Panc1 (cell line): ENCODE results near the gene SCAP. TPM values are rescaled to one million over a fixed set of nuclear protein-coding genes. Genes with fewer than 3 reads are reported as not detected.
A peak's percentile ranks its signal among the peaks of the same experiment; 100 is the strongest.

Source experiments
- ATAC-seq: fragments of 200-7000 bp; cut with Tn5 transposase; 2 replicates; pipeline ENCODE4 v1.9.1; 2020; ENCODE audit warnings: mild to moderate bottlenecking, moderate library complexity
- BruUV-seq: library from RNA; stranded (reverse); fragments of 400-500 nt; replicated peaks from 2 replicates; lab custom pipeline; 2021; lab: Mats Ljungman, UMichigan
- CTCF ChIA-PET: fragments of 300-600 bp; sonication (Branson Sonifier 250); formaldehyde crosslinking; loops from one replicate; lab custom pipeline; 2022; ENCODE audit warnings: antibody characterized with exemption; lab: Charles Lee
- POLR2A ChIA-PET: fragments of 300-600 bp; sonication (Branson Sonifier 250); formaldehyde crosslinking; loops from one replicate; lab custom pipeline; 2022; ENCODE audit warnings: antibody characterized with exemption; lab: Charles Lee
- DNase-seq: peaks from one replicate; pipeline ENCODE4 v3.0.0-alpha.2; 2010; ENCODE audit warnings: low read depth, low spot score
- H3K27ac ChIP-seq: 2 replicates; pipeline ENCODE4 v1.5.1; 2011; ENCODE audit warnings: mild to moderate bottlenecking, low read length, inconsistent platforms
- H3K27me3 ChIP-seq: fragments of 200-500 bp; sonication (Bioruptor generic); 2 replicates; pipeline ENCODE4 v1.6.0; 2014; ENCODE audit warnings: low read length, inconsistent platforms; ENCODE audit not compliant: control insufficient read depth, insufficient read depth
- H3K36me3 ChIP-seq: fragments of 200-500 bp; sonication (Bioruptor generic); 2 replicates; pipeline ENCODE4 v1.5.1; 2014; ENCODE audit warnings: inconsistent platforms, mild to moderate bottlenecking, low read length, moderate library complexity; ENCODE audit not compliant: control insufficient read depth, insufficient read depth
- H3K4me1 ChIP-seq: 2 replicates; pipeline ENCODE4 v1.5.1; 2011; ENCODE audit warnings: inconsistent platforms, mild to moderate bottlenecking, low read length, moderate library complexity; ENCODE audit not compliant: control insufficient read depth, insufficient read depth
- H3K4me3 ChIP-seq, 2 experiments: 2 replicates each; pipeline ENCODE4 v1.5.1; 2011 to 2012; ENCODE audit warnings: low read depth in 2 of 2, low read length in 2 of 2, mild to moderate bottlenecking in 2 of 2, inconsistent platforms in 1 of 2, moderate library complexity in 1 of 2
- H3K9me3 ChIP-seq: fragments of 200-500 bp; sonication (Bioruptor generic); 2 replicates; pipeline ENCODE4 v1.5.1; 2014; ENCODE audit warnings: low read depth, mild to moderate bottlenecking, inconsistent platforms, low read length, moderate library complexity; ENCODE audit not compliant: control insufficient read depth, insufficient read depth
- CTCF ChIP-seq: fragments of 450-650 bp; IDR thresholded peaks from 2 replicates; pipeline ENCODE4 v1.5.1; 2017; ENCODE audit warnings: mild to moderate bottlenecking
- POLR2AphosphoS5 ChIP-seq: IDR thresholded peaks from 2 replicates; pipeline ENCODE4 v1.6.1; 2012; ENCODE audit warnings: mild to moderate bottlenecking, low read depth, low read length, moderate library complexity
- REST ChIP-seq, 2 experiments: IDR thresholded peaks; 2 replicates each; pipeline ENCODE4 v1.6.1; 2011 to 2012; ENCODE audit warnings: low read depth in 2 of 2, control low read depth in 1 of 2, low read length in 1 of 2, mild to moderate bottlenecking in 1 of 2, moderate library complexity in 1 of 2; ENCODE audit not compliant: insufficient read depth in 1 of 2
- SIN3A ChIP-seq: IDR thresholded peaks from 2 replicates; pipeline ENCODE4 v1.6.1; 2012; ENCODE audit warnings: low read depth, mild to moderate bottlenecking, low read length, moderate library complexity, borderline replicate concordance; ENCODE audit not compliant: insufficient read depth
- TCF7L2 ChIP-seq: IDR thresholded peaks from 2 replicates; pipeline ENCODE4 v1.6.1; 2011; ENCODE audit warnings: mild to moderate bottlenecking, low read depth, low read length, inconsistent platforms
- in situ Hi-C: cut with HindIII; loops from 2 replicates; pipeline ENCODE4 v1.10.0; 2016; ENCODE audit warnings: low sequenced_read_pairs, low pct_unique_long_range_greater_than_20kb
- intact Hi-C: fragments of 100-400 bp; cut with micrococcal nuclease; formaldehyde crosslinking; loops from one replicate; pipeline ENCODE4 v1.10.0; 2022; ENCODE audit not compliant: unreplicated experiment
- total RNA-seq: library from RNA; stranded (reverse); gene quantifications from one replicate; pipeline ENCODE4 v1.2.1, GENCODE V29; 2021; ENCODE audit not compliant: unreplicated experiment

Gene SCAP
- total RNA-seq, 1 experiment from 2014 or later, result 49.7 TPM

- intact Hi-C loops, result loop anchor here (10.0 kb wide), 1 partner anchor 55 kb away; no protein-coding TSS in a partner anchor
- H3K9me3 ChIP-seq, result no peaks in the 10 kb centered on the region
- CTCF ChIA-PET, result no interaction called here
- no peak for DNase-seq
- ATAC-seq, result no peak
- no peak overlapping the region for H3K4me3 ChIP-seq
- no peaks in the 10 kb centered on the region for H3K27me3 ChIP-seq
- BruUV-seq, result no TSS peak
- POLR2A ChIA-PET, result no interaction called here
- no peak overlapping the region for H3K27ac ChIP-seq
- in situ Hi-C loops, result no loop called here
- TF ChIP-seq POLR2AphosphoS5, result no peak
- TF ChIP-seq SIN3A, result no peak
- no peak for TF ChIP-seq TCF7L2
- TF ChIP-seq CTCF, result no peak
- no peak for TF ChIP-seq REST (IDR thresholded peaks at IDR 0.05; ENCODE audit: insufficient read depth in 1 of 2, low read depth in 2 of 2, low read length in 1 of 2)
- H3K4me1 ChIP-seq, result no peaks in the 10 kb centered on the region; the same call in 1 of the 2 replicates
- no peaks in the 10 kb centered on the region; the same call in 1 of the 2 replicates for H3K36me3 ChIP-seq
Observed at GRCh38 chr3:47479826-47480160, 4.1 kb upstream of the SCAP start.

- POLR2A ChIA-PET, result no interaction called here
Observed at GRCh38 chr3:47478022-47478421, 2.3 kb upstream of the SCAP start.

GRCh38 chr3:47476644-47477199, 981 bp upstream of the SCAP start:
- H3K4me3 ChIP-seq, result peak overlapping the region; percentile 62 to 95
- POLR2A ChIA-PET, result no interaction called here
- no peaks in the 10 kb centered on the region; the same call in 1 of the 2 replicates for H3K4me1 ChIP-seq
- no peak for TF ChIP-seq POLR2AphosphoS5
- TF ChIP-seq TCF7L2, result no peak
- no peak for TF ChIP-seq CTCF
- no peak for TF ChIP-seq REST (IDR thresholded peaks at IDR 0.05; ENCODE audit: insufficient read depth in 1 of 2, low read depth in 2 of 2, low read length in 1 of 2)
- no peak for TF ChIP-seq SIN3A
- CTCF ChIA-PET, result no interaction called here
- H3K36me3 ChIP-seq, result no peaks in the 10 kb centered on the region; the same call in 1 of the 2 replicates
- no TSS peak for BruUV-seq
- ATAC-seq (no peak), DNase-seq (no peak)
- no peaks in the 10 kb centered on the region for H3K9me3 ChIP-seq
- intact Hi-C loops (loop anchor here (10.0 kb wide), 1 partner anchor 52 kb away; no protein-coding TSS in a partner anchor), in situ Hi-C loops (no loop called here)
- no peaks in the 10 kb centered on the region for H3K27me3 ChIP-seq
- H3K27ac ChIP-seq, result peak overlapping the region; percentile 81

More at GRCh38 chr3:47478022-47478421, 2.3 kb upstream of the SCAP start:
- Histone ChIP-seq H3K27me3 (no peaks in the 10 kb centered on the region), H3K9me3 (no peaks in the 10 kb centered on the region), H3K36me3 (no peaks in the 10 kb centered on the region; the same call in 1 of the 2 replicates), H3K27ac (no peak overlapping the region), H3K4me3 (no peak overlapping the region), H3K4me1 (no peaks in the 10 kb centered on the region; the same call in 1 of the 2 replicates)
- intact Hi-C loops (loop anchor here (10.0 kb wide), 1 partner anchor 53 kb away; no protein-coding TSS in a partner anchor), in situ Hi-C loops (no loop called here)
- BruUV-seq, result no TSS peak
- DNase-seq, result no peak
- CTCF ChIA-PET, result no interaction called here
- ATAC-seq, result no peak
- no peak for TF ChIP-seq TCF7L2
